C4-2B (cell line): ENCODE data around the gene NAP1L5.

Experiments used
- CTCF ChIP-seq: fragments of 450-650 bp; conservative IDR thresholded peaks from 2 replicates; pipeline ENCODE4 v1.5.1; 2017; ENCODE audit warnings: mild to moderate bottlenecking
- ZFX ChIP-seq: fragments of 450-650 bp; IDR thresholded peaks from 2 replicates; pipeline ENCODE4 v1.6.1; 2017

GRCh38 chr4:88742561-88742960, 44.9 kb upstream of the NAP1L5 start:
- TF ChIP-seq CTCF (no peak), ZFX (no peak)
